MV-4-11 (cell line): Measurements from ENCODE around the gene PRKG1.

Experiments
- DNase-seq: peaks from one replicate; lab custom pipeline; 2025; lab: John Stamatoyannopoulos, UW

PRKG1 gene

GRCh38 chr10:51599647-51600046 is 525.4 kb downstream of the PRKG1 start:
- DNase-seq = no peak

GRCh38 chr10:51602326-51602725 is 528.0 kb downstream of the PRKG1 start:
- DNase-seq = no peak

- DNase-seq = no peak
These were observed 530.3 kb downstream of the PRKG1 start for GRCh38 chr10:51604579-51604978.

- DNase-seq = no peak
These were observed 532.7 kb downstream of the PRKG1 start for GRCh38 chr10:51606825-51607462.

GRCh38 chr10:51607463-51607835 is 533.2 kb downstream of the PRKG1 start:
- DNase-seq = no peak

- no peak for DNase-seq
These were observed 533.9 kb downstream of the PRKG1 start for GRCh38 chr10:51608211-51608610.

- DNase-seq = no peak
These were observed 541.5 kb downstream of the PRKG1 start for GRCh38 chr10:51615764-51616298.

- DNase-seq = no peak
These were observed 543.4 kb downstream of the PRKG1 start for GRCh38 chr10:51617576-51618235.

GRCh38 chr10:51619365-51619764 is 545.1 kb downstream of the PRKG1 start:
- DNase-seq = no peak

GRCh38 chr10:51620131-51620530 is 545.8 kb downstream of the PRKG1 start:
- DNase-seq = no peak

- DNase-seq = no peak
These were observed 549.7 kb downstream of the PRKG1 start for GRCh38 chr10:51624013-51624412.

GRCh38 chr10:51629934-51630639 is 555.8 kb downstream of the PRKG1 start:
- no peak for DNase-seq

- DNase-seq = no peak
These were observed 556.3 kb downstream of the PRKG1 start for GRCh38 chr10:51630640-51631005.

- no peak for DNase-seq
These were observed 561.1 kb downstream of the PRKG1 start for GRCh38 chr10:51635436-51635835.

GRCh38 chr10:51638211-51638610 is 563.9 kb downstream of the PRKG1 start:
- no peak for DNase-seq

GRCh38 chr10:51638737-51639136 is 564.5 kb downstream of the PRKG1 start:
- DNase-seq = no peak

GRCh38 chr10:51640120-51640819 is 566.0 kb downstream of the PRKG1 start:
- DNase-seq = no peak

- no peak for DNase-seq
These were observed 568.3 kb downstream of the PRKG1 start for GRCh38 chr10:51642581-51642980.

GRCh38 chr10:51643734-51644133 is 569.4 kb downstream of the PRKG1 start:
- no peak for DNase-seq

GRCh38 chr10:51649064-51649463 is 574.8 kb downstream of the PRKG1 start:
- no peak for DNase-seq

- DNase-seq = no peak
These were observed 576.8 kb downstream of the PRKG1 start for GRCh38 chr10:51651063-51651462.

GRCh38 chr10:51653025-51653424 is 578.7 kb downstream of the PRKG1 start:
- DNase-seq = no peak

GRCh38 chr10:51654918-51655317 is 580.6 kb downstream of the PRKG1 start:
- DNase-seq = no peak
